Measurements from ENCODE around the gene DNAJC15. TPM values are rescaled to one million over a fixed set of nuclear protein-coding genes. Genes with fewer than 3 reads are reported as not detected.

Gene DNAJC15
- total and polyA plus RNA-seq, 2 of the 4 experiments (the other 2 are of a cell fraction): 7.0 to 22.0 TPM

- Histone ChIP-seq H4K91ac (ENCODE audit: insufficient read depth, low read depth, low read length) (no peak overlapping the region), H2BK15ac (ENCODE audit: low read depth, low read length) (no peak overlapping the region), H3K56ac (ENCODE audit: extremely low read depth, insufficient read depth, low read length) (no peak overlapping the region), H3K9me3 (ENCODE audit: control insufficient read depth, insufficient read depth, low read length) (no peaks in the 10 kb centered on the region), H3K4me3 (ENCODE audit: insufficient read depth, low read depth, low read length) (no peak overlapping the region), H3K14ac (replicated peaks; ENCODE audit: low read depth, low read length) (no peak overlapping the region), H3K79me1 (ENCODE audit: low read depth in 1 of 2, low read length in 2 of 2) (0 out of 4 replicates have a peak, but pooled peaks cover 0 to 2% of the 10 kb centered on the region in 2 experiments), H4K8ac (ENCODE audit: low read depth in 2 of 2, low read length in 2 of 2) (no peak overlapping the region), H2AFZ (replicated peaks; ENCODE audit: low read length, poor library complexity) (no peak overlapping the region), H3K27ac (ENCODE audit: insufficient read depth, low read length) (no peak overlapping the region), H3K4me2 (ENCODE audit: low read depth, low read length) (no peak overlapping the region), H3K4me1 (ENCODE audit: control insufficient read depth, insufficient read depth, low read length) (peaks cover 7% of the 10 kb centered on the region), H4K20me1 (ENCODE audit: insufficient read depth, low read length) (no peaks in the 10 kb centered on the region; the same call in 1 of the 2 replicates), H3K23ac (ENCODE audit: low read depth, low read length) (no peak overlapping the region), H3K9me1 (ENCODE audit: insufficient read depth, low read length) (peaks cover 3% of the 10 kb centered on the region; the same call in 1 of the 2 replicates), H2BK5ac (ENCODE audit: low read depth, low read length, poor library complexity, severe bottlenecking) (no peak overlapping the region), H3K36me3 (ENCODE audit: control insufficient read depth, insufficient read depth, low read length) (no peaks in the 10 kb centered on the region), H3K18ac (ENCODE audit: low read depth, low read length) (no peak overlapping the region), H4K5ac (ENCODE audit: low read depth, low read length) (no peak overlapping the region), H2AK9ac (replicated peaks; ENCODE audit: low read depth, low read length, poor library complexity) (no peak overlapping the region), H3K9ac (ENCODE audit: low read depth, low read length) (no peak overlapping the region), H3K27me3 (ENCODE audit: control insufficient read depth, insufficient read depth, low read length) (no peaks in the 10 kb centered on the region), H2AK5ac (ENCODE audit: low read depth, low read length) (peak overlapping the region; percentile 28; the same call in 1 of the 2 replicates), H3K4ac (ENCODE audit: low read depth, low read length) (no peak overlapping the region), H2BK120ac (ENCODE audit: low read depth, low read length) (no peak overlapping the region), H2BK20ac (ENCODE audit: low read depth, low read length) (no peak overlapping the region)
- ATAC-seq (ENCODE audit: low read depth) (no peak), DNase-seq (no peak)
- BruUV-seq (replicated peaks): no TSS peak
- ChIA-PET CTCF (no interaction called here), POLR2A (ENCODE audit: unreplicated experiment) (no interaction called here)
- WGBS, 2 experiments (ENCODE audit: extremely low coverage in 2 of 2, insufficient read length in 1 of 2): no CpG with 5 or more reads among the region's 5 CpGs
- dilution Hi-C loops (cut with HindIII; ENCODE audit: low sequenced_read_pairs, unreplicated experiment) (no loop called here), intact Hi-C loops (cut with micrococcal nuclease) (no loop called here), in situ Hi-C loops (cut with MboI; ENCODE audit: low sequenced_read_pairs) (no loop called here)
- TF ChIP-seq MXI1 (IDR thresholded peaks at IDR 0.05; ENCODE audit: borderline replicate concordance, low read depth, low read length) (no peak), CHD1 (IDR thresholded peaks at IDR 0.05; ENCODE audit: low read depth, low read length) (no peak), CTCF (conservative IDR thresholded peaks at IDR 0.05; ENCODE audit: low read depth, low read length) (no peak), SMC3 (IDR thresholded peaks at IDR 0.05; ENCODE audit: low read depth, low read length) (no peak), NFE2L2 (IDR thresholded peaks at IDR 0.05; ENCODE audit: low read depth, low read length) (no peak), RFX5 (IDR thresholded peaks at IDR 0.05; ENCODE audit: low read depth, low read length) (no peak), FOS (IDR thresholded peaks at IDR 0.05; ENCODE audit: low read depth, low read length) (no peak), RCOR1 (IDR thresholded peaks at IDR 0.05; ENCODE audit: insufficient replicate concordance, low read length) (no peak)
Observed at GRCh38 chr13:43110036-43110435, 86.7 kb downstream of the DNAJC15 start.
